ENCODE measurements around the gene TRIM69. TPM values are rescaled to one million over a fixed set of nuclear protein-coding genes. Genes with fewer than 3 reads are reported as not detected.

TRIM69 gene
- total and polyA plus RNA-seq, 11 donors, result 32.6 to 122 (median 57.2) TPM

- 97 to 100% (median 99%) methylated on average over 2 of the region's 2 CpGs for WGBS, 4 donors
- Histone ChIP-seq H3K4me3 (no peak overlapping the region), H3K27me3 (no peaks in the 10 kb centered on the region), H3K4me1 (peaks cover 0 to 15% (median 4%) of the 10 kb centered on the region in 12 donors), H3K9me3 (peaks cover 0 to 23% (median 0%) of the 10 kb centered on the region in 12 donors), H3K27ac (no peak overlapping the region), H3K36me3 (no peaks in the 10 kb centered on the region)
- DNase-seq, result no peak
- no peak for ATAC-seq
- intact Hi-C loops (cut with DNase I), result loop anchor here in 4 of 10 donors (5.0 kb wide), 2 partner anchors 34 to 39 kb away; no protein-coding TSS in a partner anchor
- TF ChIP-seq CTCF (IDR thresholded peaks at IDR 0.05) (no peak), POLR2A (IDR thresholded peaks at IDR 0.05) (no peak)
Measured at GRCh38 chr15:44706401-44706800, 29.9 kb upstream of the TRIM69 start.

GRCh38 chr15:44706946-44707636 lies 29.2 kb upstream of the TRIM69 start:
- WGBS, 4 donors, result 88 to 100% (median 95%) methylated on average over 1 to 2 of the region's 2 CpGs

GRCh38 chr15:44710236-44711095 lies 25.9 kb upstream of the TRIM69 start:
- peak in 1 of 4 donors; percentile 17 for ATAC-seq
- intact Hi-C loops (cut with DNase I), result loop anchor here in 8 of 10 donors (1.0 to 2.0 kb wide), 6 partner anchors 16 to 48 kb away; partner anchors contain the start of gene SPG11 (in 5 of the 8)
- H3K36me3 ChIP-seq, result peaks cover 0 to 35% (median 4%) of the 10 kb centered on the region in 9 donors
- H3K27me3 ChIP-seq, result no peaks in the 10 kb centered on the region
- peaks cover 0 to 36% (median 14%) of the 10 kb centered on the region in 12 donors for H3K4me1 ChIP-seq
- no peaks in the 10 kb centered on the region for H3K9me3 ChIP-seq
- peak overlapping the region; percentile 94 to 100 (median 99) for H3K27ac ChIP-seq
- peak in 3 of 5 donors; percentile 42 to 56 (median 54) for DNase-seq
- H3K4me3 ChIP-seq, result peak overlapping the region; percentile 74 to 95 (median 86)
- 24 to 32% (median 29%) methylated on average over 11 of the region's 11 CpGs for WGBS, 4 donors
- TF ChIP-seq POLR2A (IDR thresholded peaks at IDR 0.05) (no peak), CTCF (IDR thresholded peaks at IDR 0.05) (peak in 6 of 12 donors; percentile 12 to 47 (median 31))

More at GRCh38 chr15:44706946-44707636, 29.2 kb upstream of the TRIM69 start:
- Histone ChIP-seq H3K4me3 (no peak overlapping the region), H3K4me1 (peaks cover 0 to 15% (median 4%) of the 10 kb centered on the region in 12 donors), H3K27ac (no peak overlapping the region), H3K9me3 (peaks cover 0 to 17% (median 0%) of the 10 kb centered on the region in 12 donors), H3K27me3 (no peaks in the 10 kb centered on the region), H3K36me3 (peaks cover 0 to 1% (median 0%) of the 10 kb centered on the region in 9 donors)
- DNase-seq, result no peak
- no peak for ATAC-seq
- intact Hi-C loops (cut with DNase I), result loop anchor here in 4 of 10 donors (5.0 kb wide), 2 partner anchors 35 to 40 kb away; no protein-coding TSS in a partner anchor
- TF ChIP-seq POLR2A (IDR thresholded peaks at IDR 0.05) (no peak), CTCF (IDR thresholded peaks at IDR 0.05) (no peak)

All from heart left ventricle (tissue), 16 donors.